ENCODE measurements around the gene NEDD4L. TPM values are rescaled to one million over a fixed set of nuclear protein-coding genes. Genes with fewer than 3 reads are reported as not detected.
A peak's percentile ranks its signal among the peaks of the same experiment; 100 is the strongest.

Gene NEDD4L
- total and polyA plus RNA-seq, 2 donors: 15.1 to 56.9 TPM

- no peak overlapping the region for H3K27ac ChIP-seq (ENCODE audit: low read depth)
- peaks cover 3% of the 10 kb centered on the region for H3K36me3 ChIP-seq (ENCODE audit: insufficient read depth)
- no peak for DNase-seq (ENCODE audit: extremely low spot score)
- H3K4me3 ChIP-seq (ENCODE audit: low read depth, low read length): no peak overlapping the region
- WGBS: 96% methylated on average over 14 of the region's 14 CpGs
- no peaks in the 10 kb centered on the region for H3K4me1 ChIP-seq (ENCODE audit: insufficient read depth)
Observed at GRCh38 chr18:58386780-58387179, 342.8 kb downstream of the NEDD4L start.

GRCh38 chr18:58387716-58388115, 343.7 kb downstream of the NEDD4L start:
- Histone ChIP-seq H3K27ac (ENCODE audit: low read depth) (no peak overlapping the region), H3K4me3 (ENCODE audit: low read depth, low read length) (no peak overlapping the region), H3K36me3 (ENCODE audit: insufficient read depth) (peaks cover 3% of the 10 kb centered on the region), H3K4me1 (ENCODE audit: insufficient read depth) (no peaks in the 10 kb centered on the region)
- 86% methylated on average over 5 of the region's 5 CpGs for WGBS
- no peak for DNase-seq (ENCODE audit: extremely low spot score)

GRCh38 chr18:58388736-58389135, 344.7 kb downstream of the NEDD4L start:
- Histone ChIP-seq H3K4me3 (ENCODE audit: low read depth, low read length) (no peak overlapping the region), H3K4me1 (ENCODE audit: insufficient read depth) (no peaks in the 10 kb centered on the region), H3K36me3 (ENCODE audit: insufficient read depth) (peaks cover 3% of the 10 kb centered on the region), H3K27ac (ENCODE audit: low read depth) (no peak overlapping the region)
- DNase-seq (ENCODE audit: extremely low spot score): no peak
- 90% methylated on average over 14 of the region's 14 CpGs for WGBS

- DNase-seq (ENCODE audit: extremely low spot score): no peak
- Histone ChIP-seq H3K4me1 (ENCODE audit: insufficient read depth) (no peaks in the 10 kb centered on the region), H3K4me3 (ENCODE audit: low read depth, low read length) (no peak overlapping the region), H3K36me3 (ENCODE audit: insufficient read depth) (peaks cover 3% of the 10 kb centered on the region), H3K27ac (ENCODE audit: low read depth) (no peak overlapping the region)
- WGBS: 71% methylated on average over 2 of the region's 2 CpGs
Observed at GRCh38 chr18:58389745-58390144, 345.7 kb downstream of the NEDD4L start.

- DNase-seq (ENCODE audit: extremely low spot score): no peak
- 83% methylated on average over 9 of the region's 9 CpGs for WGBS
- H3K36me3 ChIP-seq (ENCODE audit: insufficient read depth): peaks cover 3% of the 10 kb centered on the region
- no peak overlapping the region for H3K4me3 ChIP-seq (ENCODE audit: low read depth, low read length)
- H3K27ac ChIP-seq (ENCODE audit: low read depth): no peak overlapping the region
- H3K4me1 ChIP-seq (ENCODE audit: insufficient read depth): no peaks in the 10 kb centered on the region
Observed at GRCh38 chr18:58390399-58390798, 346.4 kb downstream of the NEDD4L start.

- no peaks in the 10 kb centered on the region for H3K4me1 ChIP-seq (ENCODE audit: insufficient read depth)
- 49% methylated on average over 1 of the region's 1 CpG for WGBS
- H3K4me3 ChIP-seq (ENCODE audit: low read depth, low read length): no peak overlapping the region
- H3K27ac ChIP-seq (ENCODE audit: low read depth): no peak overlapping the region
- H3K36me3 ChIP-seq (ENCODE audit: insufficient read depth): peaks cover 3% of the 10 kb centered on the region
- DNase-seq (ENCODE audit: extremely low spot score): no peak
Observed at GRCh38 chr18:58391231-58391825, 347.3 kb downstream of the NEDD4L start.

GRCh38 chr18:58391932-58392323, 347.9 kb downstream of the NEDD4L start:
- no peaks in the 10 kb centered on the region for H3K4me1 ChIP-seq (ENCODE audit: insufficient read depth)
- no peak overlapping the region for H3K27ac ChIP-seq (ENCODE audit: low read depth)
- 76% methylated on average over 8 of the region's 8 CpGs for WGBS
- DNase-seq (ENCODE audit: extremely low spot score): no peak
- peaks cover 3% of the 10 kb centered on the region for H3K36me3 ChIP-seq (ENCODE audit: insufficient read depth)
- no peak overlapping the region for H3K4me3 ChIP-seq (ENCODE audit: low read depth, low read length)

- Histone ChIP-seq H3K27ac (ENCODE audit: low read depth) (no peak overlapping the region), H3K4me3 (ENCODE audit: low read depth, low read length) (no peak overlapping the region), H3K4me1 (ENCODE audit: insufficient read depth) (no peaks in the 10 kb centered on the region), H3K36me3 (ENCODE audit: insufficient read depth) (peaks cover 3% of the 10 kb centered on the region)
- DNase-seq (ENCODE audit: extremely low spot score): peak; percentile 36
- WGBS: 57% methylated on average over 11 of the region's 11 CpGs
Observed at GRCh38 chr18:58392324-58393000, 348.4 kb downstream of the NEDD4L start.

GRCh38 chr18:58393295-58393694, 349.3 kb downstream of the NEDD4L start:
- Histone ChIP-seq H3K4me1 (ENCODE audit: insufficient read depth) (no peaks in the 10 kb centered on the region), H3K36me3 (ENCODE audit: insufficient read depth) (peaks cover 3% of the 10 kb centered on the region), H3K4me3 (ENCODE audit: low read depth, low read length) (no peak overlapping the region), H3K27ac (ENCODE audit: low read depth) (no peak overlapping the region)
- WGBS: 78% methylated on average over 2 of the region's 2 CpGs
- DNase-seq (ENCODE audit: extremely low spot score): no peak

- peaks cover 3% of the 10 kb centered on the region for H3K36me3 ChIP-seq (ENCODE audit: insufficient read depth)
- WGBS: 97% methylated on average over 7 of the region's 7 CpGs
- no peak overlapping the region for H3K4me3 ChIP-seq (ENCODE audit: low read depth, low read length)
- H3K27ac ChIP-seq (ENCODE audit: low read depth): no peak overlapping the region
- DNase-seq (ENCODE audit: extremely low spot score): no peak
- no peaks in the 10 kb centered on the region for H3K4me1 ChIP-seq (ENCODE audit: insufficient read depth)
Observed at GRCh38 chr18:58394046-58394445, 350.0 kb downstream of the NEDD4L start.

- Histone ChIP-seq H3K36me3 (ENCODE audit: insufficient read depth) (peaks cover 3% of the 10 kb centered on the region), H3K4me1 (ENCODE audit: insufficient read depth) (no peaks in the 10 kb centered on the region), H3K4me3 (ENCODE audit: low read depth, low read length) (no peak overlapping the region), H3K27ac (ENCODE audit: low read depth) (no peak overlapping the region)
- no peak for DNase-seq (ENCODE audit: extremely low spot score)
- 92% methylated on average over 12 of the region's 12 CpGs for WGBS
Observed at GRCh38 chr18:58394602-58395425, 350.8 kb downstream of the NEDD4L start.

GRCh38 chr18:58396144-58396543, 352.1 kb downstream of the NEDD4L start:
- Histone ChIP-seq H3K27ac (ENCODE audit: low read depth) (no peak overlapping the region), H3K4me1 (ENCODE audit: insufficient read depth) (no peaks in the 10 kb centered on the region), H3K4me3 (ENCODE audit: low read depth, low read length) (no peak overlapping the region), H3K36me3 (ENCODE audit: insufficient read depth) (no peaks in the 10 kb centered on the region)
- WGBS: 85% methylated on average over 10 of the region's 10 CpGs
- DNase-seq (ENCODE audit: extremely low spot score): no peak

GRCh38 chr18:58396966-58397365, 352.9 kb downstream of the NEDD4L start:
- 88% methylated on average over 3 of the region's 3 CpGs for WGBS
- Histone ChIP-seq H3K4me1 (ENCODE audit: insufficient read depth) (no peaks in the 10 kb centered on the region), H3K36me3 (ENCODE audit: insufficient read depth) (no peaks in the 10 kb centered on the region), H3K27ac (ENCODE audit: low read depth) (no peak overlapping the region), H3K4me3 (ENCODE audit: low read depth, low read length) (no peak overlapping the region)
- no peak for DNase-seq (ENCODE audit: extremely low spot score)
